UCSD-AML1 (cell line): Measurements from ENCODE around the gene PIN1.
"Not testable (repeated sequence)": the region's sequence is repeated elsewhere in the genome, so short reads cannot be mapped to it uniquely, and the experiment has no call there.

Experiments
- DNase-seq: peaks from one replicate; lab custom pipeline; 2025; ENCODE audit not compliant: unreplicated experiment; lab: John Stamatoyannopoulos, UW

PIN1 gene

GRCh38 chr19:9818175-9818733 lies 16.9 kb upstream of the PIN1 start:
- no peak for DNase-seq

GRCh38 chr19:9818734-9819595 lies 16.2 kb upstream of the PIN1 start, which contains the start of gene FBXL12:
TSS of gene FBXL12 (minus strand) at chr19:9819079. CDS start at chr19:9818813, 266 bp downstream.
- DNase-seq: peak; percentile 100

- DNase-seq: no peak
These were observed 15.6 kb upstream of the PIN1 start for GRCh38 chr19:9819596-9819909.

GRCh38 chr19:9820034-9820433 lies 15.1 kb upstream of the PIN1 start:
- not testable (repeated sequence) for DNase-seq

GRCh38 chr19:9823816-9824215 lies 11.3 kb upstream of the PIN1 start:
- DNase-seq: no peak

GRCh38 chr19:9827289-9828238 lies 7.6 kb upstream of the PIN1 start, which contains the start of gene UBL5:
TSS of gene UBL5 (plus strand) at chr19:9827918. CDS start at chr19:9828338, 420 bp downstream.
- DNase-seq: peak; percentile 89

- DNase-seq: peak; percentile 25
These were observed 6.5 kb upstream of the PIN1 start for GRCh38 chr19:9828551-9829063.

- no peak for DNase-seq
These were observed 802 bp upstream of the PIN1 start for GRCh38 chr19:9834307-9834725.

- no peak for DNase-seq
These were observed 410 bp downstream of the PIN1 start for GRCh38 chr19:9835507-9835949.

GRCh38 chr19:9836021-9836420 lies 903 bp downstream of the PIN1 start:
- no peak for DNase-seq

GRCh38 chr19:9838324-9838723 lies 3.2 kb downstream of the PIN1 start:
- no peak for DNase-seq

GRCh38 chr19:9839415-9839814 lies 4.3 kb downstream of the PIN1 start:
- no peak for DNase-seq

GRCh38 chr19:9842834-9843625 lies 7.9 kb downstream of the PIN1 start:
- DNase-seq: no peak

GRCh38 chr19:9843626-9844273 lies 8.6 kb downstream of the PIN1 start:
- DNase-seq: not testable (repeated sequence)

- DNase-seq: peak; percentile 32
These were observed 12.1 kb downstream of the PIN1 start for GRCh38 chr19:9847087-9847671.

- DNase-seq: peak; percentile 41
These were observed 12.9 kb downstream of the PIN1 start for GRCh38 chr19:9848060-9848459.

GRCh38 chr19:9848762-9849161 lies 13.6 kb downstream of the PIN1 start:
- no peak for DNase-seq

GRCh38 chr19:9849791-9850190 lies 14.7 kb downstream of the PIN1 start:
- no peak for DNase-seq

GRCh38 chr19:9850235-9850959 lies 15.3 kb downstream of the PIN1 start:
- no peak for DNase-seq
